Testis (tissue), 3 donors: Measurements from ENCODE around the gene MYO9B. TPM values are rescaled to one million over a fixed set of nuclear protein-coding genes. Genes with fewer than 3 reads are reported as not detected.

Experiments used
- DNase-seq: peaks from one replicate; pipeline ENCODE4 v3.0.0-alpha.2; 2019
- H3K27ac ChIP-seq, 2 donors: fragments of 200-600 bp; sonication (generic); one replicate each; pipeline ENCODE4 v1.5.1; 2019
- H3K27me3 ChIP-seq: fragments of 200-600 bp; sonication (generic); one replicate; pipeline ENCODE4 v1.5.1; 2019
- H3K36me3 ChIP-seq: fragments of 200-600 bp; sonication (generic); one replicate; pipeline ENCODE4 v1.5.1; 2017; ENCODE audit warnings: low read depth; ENCODE audit errors: missing control alignments
- H3K4me1 ChIP-seq: fragments of 200-600 bp; sonication (generic); one replicate; pipeline ENCODE4 v1.5.1; 2019
- H3K4me3 ChIP-seq, 2 donors: fragments of 200-600 bp; sonication (generic); one replicate each; pipeline ENCODE4 v1.5.1; 2017 to 2019
- H3K9me3 ChIP-seq: fragments of 200-600 bp; sonication (generic); one replicate; pipeline ENCODE4 v1.5.1; 2017
- CTCF ChIP-seq, 3 experiments: fragments of 450-650 bp in 2 of 3; fragments of 200-600 bp in 1 of 3; sonication (generic) in 1 of 3; IDR thresholded peaks; one replicate each; pipeline ENCODE4 v1.5.1; 2016 to 2019; ENCODE audit warnings: antibody characterized with exemption in 3 of 3, mild to moderate bottlenecking in 2 of 3, moderate library complexity in 1 of 3
- POLR2A ChIP-seq: fragments of 450-650 bp; IDR thresholded peaks from one replicate; pipeline ENCODE4 v1.6.1; 2017; ENCODE audit warnings: antibody characterized with exemption, mild to moderate bottlenecking, moderate library complexity
- WGBS, 2 donors: methylation state at CpG; one replicate each; pipeline ENCODE4 v1.1.5; 2018; 5-methylcytosine and 5-hydroxymethylcytosine counted together
- intact Hi-C: fragments of 100-400 bp; cut with DNase I; formaldehyde crosslinking; loops from one replicate; pipeline ENCODE4 v1.15.1; 2023; ENCODE audit warnings: low total_unique reads
- polyA plus RNA-seq: library from polyadenylated mRNA; stranded (reverse); fragments of 350-450 nt; fragmentation: Illumina TruSeq; extraction: RNeasy Lipid Tissue Mini Kit (QIAGEN cat#74804); gene quantifications from one replicate; pipeline ENCODE4 v1.2.3, GENCODE V29; 2014; ENCODE audit warnings: low read depth, low replicate concordance; ENCODE audit not compliant: insufficient read depth
- total RNA-seq, 2 donors: library from RNA; depleted of rRNA; stranded (reverse); fragments of >200 nt; gene quantifications; one replicate each; pipeline ENCODE4 v1.2.3, GENCODE V29; 2016

The MYO9B gene
- total and polyA plus RNA-seq, 3 donors from 2014 or later = 121 to 407 (median 407) TPM

GRCh38 chr19:17060802-17061201 lies 14.8 kb upstream of the MYO9B start:
- WGBS, 2 donors = 94 to 95% methylated on average over 3 of the region's 3 CpGs
- H3K4me3 ChIP-seq = no peak overlapping the region
- H3K27ac ChIP-seq = no peak overlapping the region
- intact Hi-C loops = loop anchor here (10.0 kb wide), 1 partner anchor 224 kb away; the partner anchor contains the start of gene ANKLE1
- DNase-seq = no peak
- no peaks in the 10 kb centered on the region for H3K27me3 ChIP-seq
- no peaks in the 10 kb centered on the region for H3K9me3 ChIP-seq
- H3K4me1 ChIP-seq = no peaks in the 10 kb centered on the region
- no peaks in the 10 kb centered on the region for H3K36me3 ChIP-seq
- TF ChIP-seq POLR2A (no peak), CTCF (IDR thresholded peaks at IDR 0.05) (no peak)

GRCh38 chr19:17061205-17061604 lies 14.4 kb upstream of the MYO9B start:
- no peak for TF ChIP-seq POLR2A
- TF ChIP-seq CTCF (IDR thresholded peaks at IDR 0.05) = no peak
- Histone ChIP-seq H3K27me3 (no peaks in the 10 kb centered on the region), H3K27ac (no peak overlapping the region), H3K4me1 (no peaks in the 10 kb centered on the region), H3K4me3 (no peak overlapping the region), H3K36me3 (no peaks in the 10 kb centered on the region), H3K9me3 (no peaks in the 10 kb centered on the region)
- 96 to 98% methylated on average over 3 of the region's 3 CpGs for WGBS, 2 donors
- DNase-seq = no peak
- intact Hi-C loops = loop anchor here (10.0 kb wide), 1 partner anchor 224 kb away; the partner anchor contains the start of gene ANKLE1

GRCh38 chr19:17061691-17062090 lies 13.9 kb upstream of the MYO9B start:
- no peaks in the 10 kb centered on the region for H3K36me3 ChIP-seq
- no peaks in the 10 kb centered on the region for H3K4me1 ChIP-seq
- TF ChIP-seq CTCF (IDR thresholded peaks at IDR 0.05) = no peak
- no peak for TF ChIP-seq POLR2A
- DNase-seq = no peak
- WGBS, 2 donors = 94 to 100% methylated on average over 7 of the region's 7 CpGs
- H3K27me3 ChIP-seq = no peaks in the 10 kb centered on the region
- no peak overlapping the region for H3K4me3 ChIP-seq
- no peaks in the 10 kb centered on the region for H3K9me3 ChIP-seq
- intact Hi-C loops = loop anchor here (10.0 kb wide), 1 partner anchor 223 kb away; the partner anchor contains the start of gene ANKLE1
- H3K27ac ChIP-seq = no peak overlapping the region

- TF ChIP-seq CTCF (IDR thresholded peaks at IDR 0.05) = no peak
- TF ChIP-seq POLR2A = no peak
- 88 to 94% methylated on average over 2 of the region's 2 CpGs for WGBS, 2 donors
- H3K27me3 ChIP-seq = no peaks in the 10 kb centered on the region
- H3K27ac ChIP-seq = no peak overlapping the region
- intact Hi-C loops = loop anchor here (10.0 kb wide), 1 partner anchor 221 kb away; the partner anchor contains the start of gene ANKLE1
- H3K9me3 ChIP-seq = no peaks in the 10 kb centered on the region
- H3K4me1 ChIP-seq = peaks cover 3% of the 10 kb centered on the region
- no peak for DNase-seq
- no peaks in the 10 kb centered on the region for H3K36me3 ChIP-seq
- H3K4me3 ChIP-seq = no peak overlapping the region
These were observed 12.1 kb upstream of the MYO9B start for GRCh38 chr19:17063428-17063827.

- TF ChIP-seq POLR2A (no peak), CTCF (IDR thresholded peaks at IDR 0.05) (no peak)
- intact Hi-C loops = loop anchor here (10.0 kb wide), 1 partner anchor 216 kb away; the partner anchor contains the start of gene ANKLE1
- 50 to 77% methylated on average over 2 to 9 of the region's 9 CpGs for WGBS, 2 donors
- Histone ChIP-seq H3K4me1 (peaks cover 6% of the 10 kb centered on the region), H3K4me3 (no peak overlapping the region), H3K9me3 (no peaks in the 10 kb centered on the region), H3K27ac (no peak overlapping the region), H3K27me3 (no peaks in the 10 kb centered on the region), H3K36me3 (no peaks in the 10 kb centered on the region)
- DNase-seq = no peak
These were observed 6.4 kb upstream of the MYO9B start for GRCh38 chr19:17069193-17069592.
